ENCODE measurements around the gene GPX4. TPM values are rescaled to one million over a fixed set of nuclear protein-coding genes. Genes with fewer than 3 reads are reported as not detected.

Gene GPX4
- total and polyA plus RNA-seq, 12 donors = 244 to 487 (median 316) TPM

DNA sequence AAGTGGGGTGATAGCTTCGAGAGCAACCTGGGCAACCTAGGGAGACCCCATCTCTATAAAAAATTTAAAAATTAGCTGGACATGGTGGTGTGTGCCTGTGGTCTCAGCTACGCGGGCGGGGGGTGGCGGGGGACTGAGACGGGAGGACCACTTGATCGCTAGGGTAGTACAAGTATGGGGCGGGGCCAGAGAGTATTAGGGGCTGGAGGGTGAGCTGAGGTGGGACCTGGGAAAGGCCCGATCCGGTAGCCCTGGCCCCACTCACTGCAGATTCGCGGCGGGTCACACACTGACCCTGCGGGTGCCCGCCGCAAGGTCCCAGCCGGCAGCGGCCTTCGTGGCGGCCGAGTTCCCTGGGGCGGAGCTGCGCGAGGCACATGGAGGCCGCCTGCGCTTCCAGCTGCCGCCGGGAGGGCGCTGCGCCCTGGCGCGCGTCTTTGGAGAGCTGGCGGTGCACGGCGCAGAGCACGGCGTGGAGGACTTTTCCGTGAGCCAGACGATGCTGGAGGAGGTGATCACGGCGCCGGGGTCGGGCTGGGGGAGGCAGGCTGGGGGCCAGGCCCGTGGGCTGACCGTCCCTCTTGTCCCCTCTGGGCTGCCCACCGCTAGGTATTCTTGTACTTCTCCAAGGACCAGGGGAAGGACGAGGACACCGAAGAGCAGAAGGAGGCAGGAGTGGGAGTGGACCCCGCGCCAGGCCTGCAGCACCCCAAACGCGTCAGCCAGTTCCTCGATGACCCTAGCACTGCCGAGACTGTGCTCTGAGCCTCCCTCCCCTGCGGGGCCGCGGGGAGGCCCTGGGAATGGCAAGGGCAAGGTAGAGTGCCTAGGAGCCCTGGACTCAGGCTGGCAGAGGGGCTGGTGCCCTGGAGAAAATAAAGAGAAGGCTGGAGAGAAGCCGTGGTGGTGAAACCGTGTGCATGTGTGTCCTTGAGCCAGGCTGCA lies 38.9 kb upstream of the GPX4 start:
- ATAC-seq (peak; percentile 61 to 81 (median 74)), DNase-seq (peak in 1 of 2 donors; percentile 72)

DNA sequence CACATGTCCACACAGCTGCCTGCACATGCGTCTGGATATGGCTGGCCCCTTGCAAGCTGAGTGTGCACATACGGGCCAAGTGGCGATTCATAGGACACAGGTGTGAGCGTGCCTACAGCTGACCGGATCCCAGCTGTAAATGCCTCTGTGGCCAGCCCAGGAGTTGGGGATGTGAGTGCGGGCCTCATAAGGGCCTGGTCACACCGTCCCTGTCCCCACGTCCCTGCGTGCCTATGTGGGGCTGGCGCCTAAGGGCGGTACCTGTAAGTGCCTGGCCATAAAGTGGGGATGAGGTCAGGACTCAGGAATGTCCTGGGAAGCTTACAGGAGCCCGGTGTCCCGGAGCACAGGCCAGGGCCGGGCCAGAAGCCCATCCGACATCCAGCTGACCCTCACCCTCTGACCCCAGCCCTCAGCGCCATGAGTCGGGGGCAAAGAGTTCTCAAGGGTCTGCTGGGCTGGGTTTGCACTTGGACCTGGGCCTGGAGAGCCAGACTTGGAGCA lies 38.1 kb upstream of the GPX4 start:
- no peak overlapping the region for H3K27ac ChIP-seq
- peaks cover 28 to 70% (median 65%) of the 10 kb centered on the region in 7 donors for H3K27me3 ChIP-seq
- TF ChIP-seq, protein P1, sequence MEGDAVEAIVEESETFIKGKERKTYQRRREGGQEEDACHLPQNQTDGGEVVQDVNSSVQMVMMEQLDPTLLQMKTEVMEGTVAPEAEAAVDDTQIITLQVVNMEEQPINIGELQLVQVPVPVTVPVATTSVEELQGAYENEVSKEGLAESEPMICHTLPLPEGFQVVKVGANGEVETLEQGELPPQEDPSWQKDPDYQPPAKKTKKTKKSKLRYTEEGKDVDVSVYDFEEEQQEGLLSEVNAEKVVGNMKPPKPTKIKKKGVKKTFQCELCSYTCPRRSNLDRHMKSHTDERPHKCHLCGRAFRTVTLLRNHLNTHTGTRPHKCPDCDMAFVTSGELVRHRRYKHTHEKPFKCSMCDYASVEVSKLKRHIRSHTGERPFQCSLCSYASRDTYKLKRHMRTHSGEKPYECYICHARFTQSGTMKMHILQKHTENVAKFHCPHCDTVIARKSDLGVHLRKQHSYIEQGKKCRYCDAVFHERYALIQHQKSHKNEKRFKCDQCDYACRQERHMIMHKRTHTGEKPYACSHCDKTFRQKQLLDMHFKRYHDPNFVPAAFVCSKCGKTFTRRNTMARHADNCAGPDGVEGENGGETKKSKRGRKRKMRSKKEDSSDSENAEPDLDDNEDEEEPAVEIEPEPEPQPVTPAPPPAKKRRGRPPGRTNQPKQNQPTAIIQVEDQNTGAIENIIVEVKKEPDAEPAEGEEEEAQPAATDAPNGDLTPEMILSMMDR (IDR thresholded peaks at IDR 0.05) = no peak
- no peak overlapping the region for H3K4me3 ChIP-seq
- H3K9me3 ChIP-seq = peaks cover 0 to 2% (median 0%) of the 10 kb centered on the region in 11 donors
- H3K36me3 ChIP-seq = peaks cover 0 to 10% (median 0%) of the 10 kb centered on the region in 9 donors
- H3K4me1 ChIP-seq = peaks cover 11 to 54% (median 37%) of the 10 kb centered on the region in 9 donors
- intact Hi-C loops (cut with DNase I) = no loop called here
- DNase-seq (no peak), ATAC-seq (peak in 1 of 8 donors; percentile 6)
- WGBS, 2 donors = 50 to 57% methylated on average over 17 of the region's 17 CpGs

More for the DNA sequence above, 38.9 kb upstream of the GPX4 start:
- H3K27me3 ChIP-seq = peaks cover 25 to 63% (median 57%) of the 10 kb centered on the region in 7 donors
- peak overlapping the region in 1 of 10 donors; percentile 68 for H3K27ac ChIP-seq
- peaks cover 0 to 9% (median 0%) of the 10 kb centered on the region in 11 donors for H3K9me3 ChIP-seq
- intact Hi-C loops (cut with DNase I) = no loop called here
- H3K4me3 ChIP-seq = peak overlapping the region in 3 of 10 donors; percentile 0 to 21 (median 18)
- peaks cover 0 to 2% (median 0%) of the 10 kb centered on the region in 9 donors for H3K36me3 ChIP-seq
- H3K4me1 ChIP-seq = peaks cover 11 to 47% (median 37%) of the 10 kb centered on the region in 9 donors
- 9 to 12% methylated on average over 57 to 60 of the region's 60 CpGs for WGBS, 2 donors
- TF ChIP-seq, protein P1 (IDR thresholded peaks at IDR 0.05) = peak in 8 of 9 donors; percentile 56 to 94 (median 72)

DNA sequence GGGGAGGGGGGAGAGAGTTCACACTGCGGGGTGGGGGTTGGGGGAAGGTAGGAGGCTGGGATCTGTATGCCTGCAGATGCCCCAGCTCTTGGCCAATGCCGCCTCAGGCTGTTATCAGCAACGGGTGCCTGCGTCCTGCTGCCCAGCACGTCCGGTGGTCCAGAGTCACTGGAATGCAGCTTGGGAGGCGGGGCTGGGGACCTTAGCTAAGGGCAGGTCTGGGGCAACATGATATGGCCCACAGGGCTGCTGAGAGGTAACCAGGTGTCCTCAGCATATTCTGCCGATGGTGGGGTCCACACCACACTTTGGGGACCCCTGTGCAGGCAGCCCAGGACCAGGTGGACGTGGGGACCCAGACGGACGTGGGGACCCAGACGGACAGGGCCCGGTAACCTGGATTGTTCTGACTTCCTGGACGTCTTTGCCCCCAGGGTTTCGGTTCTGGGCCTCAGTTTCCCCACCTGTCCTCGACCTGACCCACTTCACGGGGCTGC lies 37.5 kb upstream of the GPX4 start:
- 22 to 26% methylated on average over 17 of the region's 17 CpGs for WGBS, 2 donors
- ATAC-seq (no peak), DNase-seq (no peak)
- Histone ChIP-seq H3K4me1 (peaks cover 11 to 58% (median 37%) of the 10 kb centered on the region in 9 donors), H3K9me3 (no peaks in the 10 kb centered on the region), H3K27me3 (peaks cover 34 to 76% (median 71%) of the 10 kb centered on the region in 7 donors), H3K4me3 (peak overlapping the region in 7 of 10 donors; percentile 4 to 76 (median 46)), H3K27ac (peak overlapping the region in 1 of 10 donors; percentile 96), H3K36me3 (peaks cover 0 to 14% (median 0%) of the 10 kb centered on the region in 9 donors)
- intact Hi-C loops (cut with DNase I) = no loop called here
- TF ChIP-seq, protein P1 (IDR thresholded peaks at IDR 0.05) = no peak

DNA sequence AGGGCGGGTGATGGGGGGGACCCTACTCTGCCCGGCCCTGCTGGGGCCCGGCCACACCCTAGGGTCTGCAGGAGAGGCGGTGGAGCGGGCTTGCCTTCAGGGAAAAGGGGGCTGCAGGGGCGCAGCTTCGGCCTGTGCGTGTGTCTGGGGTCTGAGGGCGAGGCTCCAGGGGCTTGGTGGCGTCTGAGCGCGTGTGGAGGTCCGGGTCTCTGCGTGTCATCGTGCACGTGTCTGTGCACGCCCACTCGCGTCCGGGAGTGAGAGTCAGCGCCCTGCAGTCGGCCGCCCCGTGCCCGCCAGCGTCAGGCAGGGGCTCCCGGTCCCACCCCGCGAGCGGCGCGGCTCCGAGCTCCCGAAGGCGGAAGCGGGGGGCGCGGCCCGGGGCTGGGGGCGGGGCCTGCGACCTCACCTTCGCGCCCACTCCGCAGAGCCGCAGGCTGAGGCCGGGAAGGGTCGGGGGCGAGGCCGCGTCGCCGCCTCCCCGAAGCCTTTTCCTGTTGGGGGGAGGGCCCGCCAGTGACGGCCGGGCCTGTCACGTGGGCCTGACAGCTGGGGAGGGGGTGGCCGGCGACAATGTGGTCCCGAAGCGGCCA lies 37.0 kb upstream of the GPX4 start, which contains the start of gene ARHGAP45:
Gene ARHGAP45 (plus strand): TSS at position 420 of the 593 bp plus-strand sequence. CDS start 239 bp downstream, outside the sequence.
- Histone ChIP-seq H3K36me3 (peaks cover 0 to 19% (median 0%) of the 10 kb centered on the region in 9 donors), H3K27ac (peak within 1 kb of the TSS in 8 of 10 donors; percentile 27 to 96 (median 58)), H3K4me3 (peak within 1 kb of the TSS; percentile 4 to 76 (median 46)), H3K4me1 (peaks cover 11 to 63% (median 37%) of the 10 kb centered on the region in 9 donors), H3K27me3 (peaks cover 34 to 80% (median 71%) of the 10 kb centered on the region in 7 donors), H3K9me3 (no peaks in the 10 kb centered on the region)
- DNase-seq = peak in 1 of 2 donors; percentile 55
- TF ChIP-seq, protein P1 (IDR thresholded peaks at IDR 0.05) = no peak
- WGBS, 2 donors = 5 to 7% methylated on average over 49 to 61 of the region's 61 CpGs
- peak in 7 of 8 donors; percentile 2 to 27 (median 14) for ATAC-seq
- intact Hi-C loops (cut with DNase I) = no loop called here

All from heart right ventricle (tissue), 16 donors.